ENCODE results near the gene PIK3R6. TPM values are rescaled to one million over a fixed set of nuclear protein-coding genes. Genes with fewer than 3 reads are reported as not detected.

PIK3R6 gene
- total and polyA plus RNA-seq, 8 donors, result 1.6 to 4.3 (median 2.0) TPM

- ATAC-seq (no peak), DNase-seq (no peak)
- peaks cover 0 to 37% of the 10 kb centered on the region in 2 donors for H3K27me3 ChIP-seq
- no peak overlapping the region for H3K4me3 ChIP-seq
- intact Hi-C loops (cut with DNase I), result no loop called here
- H3K4me1 ChIP-seq, result peaks cover 0 to 22% of the 10 kb centered on the region in 2 donors
- H3K9me3 ChIP-seq, result no peaks in the 10 kb centered on the region
- TF ChIP-seq CTCF (IDR thresholded peaks at IDR 0.05), result no peak
- H3K27ac ChIP-seq, result no peak overlapping the region
- peaks cover 0 to 78% of the 10 kb centered on the region in 2 donors for H3K36me3 ChIP-seq
Measured at GRCh38 chr17:8894202-8894671, 26.8 kb upstream of the PIK3R6 start.

GRCh38 chr17:8893621-8894201, 26.2 kb upstream of the PIK3R6 start:
- Histone ChIP-seq H3K9me3 (no peaks in the 10 kb centered on the region), H3K4me3 (no peak overlapping the region), H3K36me3 (peaks cover 0 to 80% of the 10 kb centered on the region in 2 donors), H3K4me1 (peaks cover 0 to 17% of the 10 kb centered on the region in 2 donors), H3K27me3 (peaks cover 0 to 33% of the 10 kb centered on the region in 2 donors), H3K27ac (no peak overlapping the region)
- ATAC-seq (no peak), DNase-seq (no peak)
- intact Hi-C loops (cut with DNase I), result no loop called here
- no peak for TF ChIP-seq CTCF (IDR thresholded peaks at IDR 0.05)

- no peak overlapping the region for H3K27ac ChIP-seq
- no peaks in the 10 kb centered on the region for H3K9me3 ChIP-seq
- DNase-seq, result no peak
- TF ChIP-seq CTCF (IDR thresholded peaks at IDR 0.05), result no peak
- H3K27me3 ChIP-seq, result peaks cover 0 to 34% of the 10 kb centered on the region in 2 donors
- intact Hi-C loops (cut with DNase I), result no loop called here
- no peak overlapping the region for H3K4me3 ChIP-seq
- ATAC-seq, result no peak
- peaks cover 0 to 86% of the 10 kb centered on the region in 2 donors for H3K36me3 ChIP-seq
- peaks cover 0 to 12% of the 10 kb centered on the region in 2 donors for H3K4me1 ChIP-seq
Measured at GRCh38 chr17:8893059-8893458, 25.6 kb upstream of the PIK3R6 start.

- Histone ChIP-seq H3K4me3 (no peak overlapping the region), H3K27me3 (peaks cover 0 to 33% of the 10 kb centered on the region in 2 donors), H3K36me3 (peaks cover 0 to 88% of the 10 kb centered on the region in 2 donors), H3K9me3 (no peaks in the 10 kb centered on the region), H3K27ac (no peak overlapping the region), H3K4me1 (peaks cover 0 to 11% of the 10 kb centered on the region in 2 donors)
- no peak for TF ChIP-seq CTCF (IDR thresholded peaks at IDR 0.05)
- ATAC-seq (no peak), DNase-seq (no peak)
- intact Hi-C loops (cut with DNase I), result no loop called here
Measured at GRCh38 chr17:8892338-8892690, 24.8 kb upstream of the PIK3R6 start.

- intact Hi-C loops (cut with DNase I), result no loop called here
- no peak overlapping the region for H3K4me3 ChIP-seq
- no peaks in the 10 kb centered on the region for H3K9me3 ChIP-seq
- H3K4me1 ChIP-seq, result peaks cover 0 to 11% of the 10 kb centered on the region in 2 donors
- ATAC-seq (no peak), DNase-seq (no peak)
- H3K36me3 ChIP-seq, result peaks cover 0 to 90% of the 10 kb centered on the region in 2 donors
- TF ChIP-seq CTCF (IDR thresholded peaks at IDR 0.05), result no peak
- H3K27me3 ChIP-seq, result peaks cover 0 to 18% of the 10 kb centered on the region in 2 donors
- no peak overlapping the region for H3K27ac ChIP-seq
Measured at GRCh38 chr17:8890671-8891070, 23.2 kb upstream of the PIK3R6 start.

All from left lung (tissue), 10 donors.